ENCODE results near the gene ZNF423.

ZNF423 gene

GRCh38 chr16:49639739-49640431 is 216.0 kb downstream of the ZNF423 start:
- no peak for DNase-seq (ENCODE audit: low spot score)

DNA sequence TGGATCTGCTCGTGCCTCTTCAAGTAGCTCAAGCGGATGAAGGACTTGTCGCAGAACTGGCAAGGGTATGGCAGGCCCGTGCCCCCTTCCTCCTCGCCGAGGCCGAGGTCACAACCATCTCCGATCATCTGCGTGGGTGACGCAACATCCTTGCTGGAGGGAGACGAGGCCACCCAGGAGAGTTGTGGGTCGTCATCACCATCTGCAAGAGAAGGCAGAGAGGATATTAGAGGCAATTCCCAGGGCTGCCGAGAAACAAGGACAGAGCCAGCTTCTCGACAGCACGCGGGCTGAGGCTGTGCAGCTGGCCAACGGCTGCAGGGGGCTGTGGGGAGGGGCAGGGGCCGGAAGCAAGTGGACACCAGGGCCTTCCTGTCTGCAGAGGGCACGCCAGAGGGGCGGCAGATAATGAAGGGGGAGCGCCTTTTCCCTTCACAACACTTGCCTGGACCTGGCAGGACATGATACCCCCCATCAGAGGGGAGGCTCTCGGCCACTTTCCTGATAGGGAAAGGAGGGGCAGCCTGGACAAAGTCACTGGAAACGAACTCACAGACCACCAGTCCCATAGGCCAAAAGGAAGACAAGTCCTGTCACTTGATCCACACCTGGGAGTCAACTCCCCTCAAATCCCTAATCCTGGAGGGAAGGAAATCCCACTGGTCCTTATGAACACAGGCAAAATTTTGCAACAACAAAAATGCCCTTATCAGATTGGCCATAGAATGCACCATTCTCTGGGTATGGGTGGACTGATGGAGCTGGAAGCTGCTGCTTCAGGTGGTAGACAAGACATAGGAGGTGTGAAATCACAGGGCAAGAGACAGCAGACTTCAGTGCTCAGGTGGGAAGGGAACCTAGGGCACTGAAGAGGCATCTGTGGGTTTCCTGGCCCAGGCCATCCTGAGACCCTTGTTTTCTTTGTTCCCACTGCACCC is 217.0 kb downstream of the ZNF423 start:
- DNase-seq (ENCODE audit: low spot score), result no peak

- DNase-seq (ENCODE audit: low spot score), result no peak
These were observed 217.8 kb downstream of the ZNF423 start for GRCh38 chr16:49637933-49638672.

GRCh38 chr16:49637511-49637910 is 218.4 kb downstream of the ZNF423 start:
- no peak for DNase-seq (ENCODE audit: low spot score)

GRCh38 chr16:49636608-49637007 is 219.3 kb downstream of the ZNF423 start:
- no peak for DNase-seq (ENCODE audit: low spot score)

GRCh38 chr16:49635591-49636581 is 220.0 kb downstream of the ZNF423 start:
- DNase-seq (ENCODE audit: low spot score), result no peak

DNA sequence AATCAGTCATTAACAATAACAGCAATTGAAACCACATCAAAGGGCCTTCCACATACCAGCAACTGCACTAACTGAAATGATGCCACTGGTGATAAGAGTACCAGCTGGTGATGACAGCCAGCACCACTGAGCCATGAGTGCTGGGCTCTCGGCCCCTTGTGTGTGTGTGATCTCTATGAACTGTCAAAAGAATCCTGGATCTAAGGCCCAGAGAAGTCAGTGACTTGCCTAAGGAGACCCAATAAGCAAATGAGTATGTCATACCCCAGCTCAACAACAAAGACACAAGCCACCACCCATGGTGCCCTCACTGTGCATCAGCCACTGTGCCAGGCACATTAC is 220.9 kb downstream of the ZNF423 start:
- no peak for DNase-seq (ENCODE audit: low spot score)

DNA sequence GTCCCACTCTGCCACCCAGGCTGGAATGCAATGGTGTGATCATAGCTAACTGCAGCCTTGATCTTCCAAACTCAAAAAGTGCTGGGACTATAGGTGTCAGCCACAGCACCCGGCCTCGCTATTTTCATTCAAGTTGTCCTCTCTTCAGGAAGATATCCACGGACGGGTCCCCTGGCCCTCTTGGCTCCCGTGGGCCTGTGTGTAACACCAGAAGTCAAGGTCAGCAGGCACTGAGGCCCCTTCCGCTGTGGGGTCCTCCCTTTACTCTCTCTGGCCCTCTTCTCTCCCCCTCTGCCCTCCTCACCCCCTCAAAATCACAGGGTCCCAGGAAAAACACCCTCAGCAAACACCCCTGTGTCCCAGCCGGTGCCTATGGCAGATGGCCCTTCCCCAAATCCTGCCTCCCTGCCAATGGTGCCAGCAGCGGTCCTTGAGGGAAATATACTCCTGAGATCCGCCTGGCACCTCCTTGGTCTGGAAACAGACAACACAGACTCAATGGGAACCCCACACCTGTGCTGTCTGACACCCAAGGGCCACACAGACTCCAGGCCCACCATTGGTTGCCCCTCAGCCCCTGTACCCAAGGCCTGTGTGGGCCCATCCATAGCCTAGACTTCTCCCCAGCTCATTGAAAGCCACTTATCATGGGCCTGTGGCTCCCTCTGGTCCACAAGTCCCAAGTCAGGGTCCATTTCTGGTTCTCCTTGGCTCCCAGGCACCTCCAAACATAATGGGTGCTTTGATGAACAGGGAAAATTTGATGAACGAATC is 221.5 kb downstream of the ZNF423 start:
- DNase-seq (ENCODE audit: low spot score), result no peak

GRCh38 chr16:49632795-49633184 is 223.1 kb downstream of the ZNF423 start:
- DNase-seq (ENCODE audit: low spot score), result no peak

GRCh38 chr16:49632086-49632794 is 223.7 kb downstream of the ZNF423 start:
- no peak for DNase-seq (ENCODE audit: low spot score)

DNA sequence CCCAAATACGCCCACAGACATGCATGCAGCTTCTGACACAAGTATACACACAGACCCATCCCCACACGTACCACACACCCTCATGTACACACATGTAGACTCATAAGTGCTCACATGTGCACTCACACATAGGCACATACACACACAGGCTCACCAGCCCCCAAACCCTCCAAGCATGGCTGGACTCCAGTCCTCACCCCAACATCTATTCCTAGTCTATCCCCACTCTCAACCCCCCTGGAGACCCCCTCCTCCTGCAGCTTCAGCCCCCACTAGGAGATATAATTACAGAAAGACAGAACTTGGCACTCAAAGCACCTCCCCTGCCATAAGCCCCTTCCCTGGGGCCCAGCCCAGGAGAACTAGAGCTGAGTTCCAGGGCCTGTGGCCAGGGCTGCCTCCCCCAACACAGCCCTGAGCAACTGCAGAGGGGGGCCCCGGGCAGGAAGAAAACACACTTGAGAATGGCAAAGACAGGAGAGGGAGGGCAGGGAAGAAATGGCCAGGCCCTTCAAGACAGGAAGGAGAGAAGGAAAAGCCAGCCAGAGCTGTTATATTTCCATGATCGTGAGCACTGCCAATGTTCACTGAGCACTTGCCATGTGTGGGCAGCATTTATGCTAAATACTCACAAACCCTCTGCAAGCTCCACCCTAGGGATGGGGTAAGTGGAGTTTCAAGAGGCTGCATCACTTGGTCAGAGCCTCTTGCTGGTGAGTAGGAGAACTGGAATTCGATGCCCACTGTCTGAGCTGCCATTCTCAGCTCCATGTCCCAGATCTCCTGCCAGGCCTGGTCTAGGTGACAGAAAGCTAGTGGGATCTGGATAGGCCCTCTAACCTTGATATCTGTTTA is 224.5 kb downstream of the ZNF423 start:
- no peak for DNase-seq (ENCODE audit: low spot score)

- no peak for DNase-seq (ENCODE audit: low spot score)
These were observed 225.1 kb downstream of the ZNF423 start for GRCh38 chr16:49630783-49631182.

DNA sequence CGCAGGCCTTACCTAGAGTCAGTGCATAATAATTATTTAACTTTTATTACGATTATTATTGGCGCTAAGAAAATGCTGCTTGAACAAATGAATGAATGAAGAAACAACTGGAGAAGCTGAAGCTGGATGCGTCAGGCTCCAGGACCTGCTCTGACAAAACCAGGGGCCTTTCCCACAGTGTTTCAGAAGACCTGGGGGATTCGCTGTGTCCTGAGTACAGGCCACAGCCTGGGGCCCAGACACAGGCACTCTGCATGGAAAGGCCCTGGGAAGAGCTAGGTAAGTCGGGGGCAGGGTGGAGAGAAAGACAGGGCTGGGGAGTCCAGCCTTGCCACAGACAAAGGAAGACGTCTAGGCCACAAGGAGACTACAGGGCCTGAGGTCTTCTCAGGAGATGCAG is 226.1 kb downstream of the ZNF423 start:
- no peak for DNase-seq (ENCODE audit: low spot score)

- no peak for DNase-seq (ENCODE audit: low spot score)
These were observed 227.8 kb downstream of the ZNF423 start for GRCh38 chr16:49628148-49628547.

DNA sequence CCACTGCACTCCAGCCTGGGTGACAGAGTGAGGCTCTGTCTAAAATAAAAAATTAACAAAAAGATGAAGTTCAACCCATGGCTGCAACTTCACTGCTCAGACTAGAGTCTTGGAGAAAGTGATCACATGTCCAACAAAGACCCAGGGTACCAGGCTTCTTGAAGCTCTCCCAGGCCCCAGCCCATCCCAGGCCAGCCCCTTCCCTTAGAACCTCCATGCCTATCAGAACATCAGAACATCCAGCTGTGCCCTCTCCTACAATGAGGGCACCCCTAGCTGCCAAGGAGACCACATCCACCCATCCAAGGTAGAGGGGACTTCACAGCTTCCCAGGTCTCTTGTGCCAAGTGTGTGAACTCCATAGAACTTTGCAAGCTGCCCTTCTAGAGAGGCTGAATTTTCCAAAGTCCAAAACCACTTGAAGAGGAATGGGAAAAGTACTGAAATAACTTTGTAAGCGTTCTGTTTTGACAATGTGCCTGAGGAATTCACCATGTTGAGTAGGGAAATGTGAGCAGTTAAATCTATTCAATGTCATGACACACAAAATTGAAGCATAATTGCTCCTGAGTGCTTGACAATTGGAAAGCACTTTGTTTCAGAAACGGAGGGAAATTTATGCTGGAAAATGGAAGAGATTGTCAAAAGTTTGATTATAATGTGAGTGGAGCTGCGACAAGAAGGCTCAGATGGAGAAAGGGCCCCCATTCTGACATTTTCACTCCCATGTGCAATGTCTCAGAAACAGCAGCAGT is 230.4 kb downstream of the ZNF423 start:
- no peak for DNase-seq (ENCODE audit: low spot score)

DNA sequence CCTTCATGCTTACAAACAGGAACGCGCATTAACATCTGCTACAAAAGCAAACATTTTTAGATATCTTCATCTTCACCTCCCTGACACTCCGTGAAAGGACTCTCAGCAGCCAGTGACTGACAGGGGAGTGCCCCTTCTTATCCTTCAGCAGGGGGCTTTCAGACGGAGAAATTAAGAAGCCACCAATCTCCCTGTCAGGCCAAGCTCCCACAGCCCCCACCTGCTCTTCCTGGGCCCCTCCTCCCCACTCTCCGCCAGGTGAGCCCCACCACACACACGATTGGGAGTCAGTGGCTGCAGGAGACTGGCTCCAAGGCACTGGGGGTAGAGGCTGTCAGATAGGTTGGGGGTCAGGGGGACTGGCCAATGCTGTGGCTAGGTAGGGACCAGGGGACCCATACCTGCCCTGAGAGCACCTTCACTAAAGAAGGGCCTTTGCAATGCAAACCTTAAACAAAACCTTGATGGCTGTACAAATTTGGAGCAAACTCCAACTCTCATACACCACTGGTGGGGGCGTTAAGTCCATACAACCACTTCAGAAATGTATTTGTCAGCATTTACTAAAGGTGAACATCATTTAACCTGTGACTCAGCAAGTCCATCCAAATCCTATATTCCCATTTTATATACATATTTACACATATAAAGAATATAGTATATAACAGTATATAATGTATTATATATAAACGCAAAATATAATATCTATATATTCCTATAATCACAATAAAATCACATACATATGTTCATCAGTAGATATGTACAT is 232.2 kb downstream of the ZNF423 start:
- no peak for DNase-seq (ENCODE audit: low spot score)

Data from CD4-positive, alpha-beta T cell treated with Interleukin-15 for 4 hours (primary cell).